WTC11 (cell line): ENCODE results near the gene ZFYVE19. TPM values are rescaled to one million over a fixed set of nuclear protein-coding genes. Genes with fewer than 3 reads are reported as not detected.

Experiments
- ATAC-seq: fragments of 200-7000 bp; cut with Tn5 transposase; 2 replicates; pipeline ENCODE4 v1.10.0; 2021; ENCODE audit warnings: mild to moderate bottlenecking, moderate library complexity
- CTCF ChIA-PET: fragments of 300-600 bp; sonication (Branson Sonifier 250); formaldehyde crosslinking; loops from one replicate; lab custom pipeline; 2021; ENCODE audit warnings: antibody characterized with exemption; lab: Charles Lee
- POLR2A ChIA-PET: fragments of 350-600 bp; sonication (Branson Sonifier 250); formaldehyde crosslinking; loops from one replicate; lab custom pipeline; 2021; ENCODE audit warnings: antibody characterized with exemption; lab: Charles Lee
- DNase-seq: peaks from one replicate; pipeline ENCODE4 v3.0.0; 2021; ENCODE audit warnings: low spot score
- H3K27ac Mint-ChIP-seq: 2 replicates; pipeline ENCODE4 v1.8.0; 2021; ENCODE audit warnings: mixed read lengths
- H3K27me3 Mint-ChIP-seq: 2 replicates; pipeline ENCODE4 v1.8.0; 2021; ENCODE audit warnings: low read depth, mild to moderate bottlenecking, moderate library complexity, mixed read lengths
- H3K36me3 Mint-ChIP-seq: 2 replicates; pipeline ENCODE4 v1.8.0; 2021; ENCODE audit warnings: mixed read lengths
- H3K4me1 Mint-ChIP-seq: 2 replicates; pipeline ENCODE4 v1.8.0; 2022; ENCODE audit warnings: mixed read lengths
- H3K4me3 Mint-ChIP-seq: 2 replicates; pipeline ENCODE4 v1.8.0; 2021; ENCODE audit warnings: mild to moderate bottlenecking, moderate library complexity, mixed read lengths
- H3K9me3 Mint-ChIP-seq: 2 replicates; pipeline ENCODE4 v1.8.0; 2021; ENCODE audit warnings: mixed read lengths
- AFF4 ChIP-seq: sonication (generic); formaldehyde crosslinking; IDR thresholded peaks from 2 replicates; pipeline ENCODE4 v1.8.1; 2023; ENCODE audit warnings: mild to moderate bottlenecking, missing genetic modification reagents, borderline replicate concordance
- CREB1 ChIP-seq: sonication (generic); formaldehyde crosslinking; IDR thresholded peaks from 2 replicates; pipeline ENCODE4 v1.8.0; 2023; ENCODE audit warnings: mild to moderate bottlenecking, missing genetic modification reagents
- E2F5 ChIP-seq: sonication (generic); formaldehyde crosslinking; IDR thresholded peaks from 2 replicates; pipeline ENCODE4 v1.8.1; 2022; ENCODE audit warnings: mild to moderate bottlenecking, moderate library complexity, missing genetic modification reagents
- ELF4 ChIP-seq: sonication (generic); formaldehyde crosslinking; IDR thresholded peaks from 2 replicates; pipeline ENCODE4 v1.8.1; 2022; ENCODE audit warnings: low read depth, mild to moderate bottlenecking, moderate library complexity, missing genetic modification reagents
- ESRRA ChIP-seq: sonication (generic); formaldehyde crosslinking; IDR thresholded peaks from 2 replicates; pipeline ENCODE4 v1.8.1; 2022; ENCODE audit warnings: mild to moderate bottlenecking, missing genetic modification reagents, borderline replicate concordance
- FOXP1 ChIP-seq: sonication (generic); formaldehyde crosslinking; IDR thresholded peaks from 2 replicates; pipeline ENCODE4 v1.8.0; 2022; ENCODE audit warnings: missing genetic modification reagents, mild to moderate bottlenecking, moderate library complexity, borderline replicate concordance
- GABPB1 ChIP-seq: sonication (generic); formaldehyde crosslinking; IDR thresholded peaks from 2 replicates; pipeline ENCODE4 v1.8.1; 2023; ENCODE audit warnings: mild to moderate bottlenecking, missing genetic modification reagents
- HMGA2 ChIP-seq: fragments of 250-450 bp; sonication (Bioruptor Pico); IDR thresholded peaks from 2 replicates; pipeline ENCODE4 v1.4.0; 2021; ENCODE audit warnings: mild to moderate bottlenecking, moderate library complexity
- OVOL2 ChIP-seq: fragments of 250-450 bp; sonication (Bioruptor Pico); IDR thresholded peaks from 2 replicates; pipeline ENCODE4 v1.9.0; 2021; ENCODE audit warnings: mild to moderate bottlenecking, borderline replicate concordance
- PREB ChIP-seq: sonication (generic); formaldehyde crosslinking; IDR thresholded peaks from 2 replicates; pipeline ENCODE4 v1.8.1; 2022; ENCODE audit warnings: mild to moderate bottlenecking, missing genetic modification reagents, moderate library complexity, borderline replicate concordance
- SOX15 ChIP-seq: fragments of 250-450 bp; sonication (Bioruptor Pico); IDR thresholded peaks from 2 replicates; pipeline ENCODE4 v1.9.0; 2021; ENCODE audit warnings: mild to moderate bottlenecking
- TCF7 ChIP-seq: sonication (generic); formaldehyde crosslinking; IDR thresholded peaks from 2 replicates; pipeline ENCODE4 v1.8.0; 2022; ENCODE audit warnings: mild to moderate bottlenecking, low read depth, missing genetic modification reagents, moderate library complexity
- TP53 ChIP-seq: sonication (generic); formaldehyde crosslinking; IDR thresholded peaks from 2 replicates; pipeline ENCODE4 v1.8.1; 2023; ENCODE audit warnings: mild to moderate bottlenecking, missing genetic modification reagents
- ZBTB21 ChIP-seq: sonication (generic); formaldehyde crosslinking; IDR thresholded peaks from 2 replicates; pipeline ENCODE4 v1.8.1; 2023; ENCODE audit warnings: mild to moderate bottlenecking, missing genetic modification reagents, borderline replicate concordance
- ZNF121 ChIP-seq: sonication (generic); formaldehyde crosslinking; IDR thresholded peaks from 2 replicates; pipeline ENCODE4 v1.8.0; 2023; ENCODE audit warnings: missing genetic modification reagents
- ZNF138 ChIP-seq: sonication (generic); formaldehyde crosslinking; conservative IDR thresholded peaks from 2 replicates; pipeline ENCODE4 v1.8.1; 2022; ENCODE audit warnings: mild to moderate bottlenecking, moderate library complexity, missing genetic modification reagents
- ZNF396 ChIP-seq: fragments of 250-450 bp; sonication (Bioruptor Pico); IDR thresholded peaks from 2 replicates; pipeline ENCODE4 v1.8.0; 2021; ENCODE audit warnings: mild to moderate bottlenecking, moderate library complexity, borderline replicate concordance
- total RNA-seq: library from RNA; stranded (reverse); gene quantifications from 3 replicates; pipeline ENCODE4 v1.2.3, GENCODE V29; 2021
- TF ChIP-seq, protein P1 (sequence below): sonication (generic); formaldehyde crosslinking; IDR thresholded peaks from 2 replicates; pipeline ENCODE4 v1.8.1; 2022; ENCODE audit warnings: low read depth, missing genetic modification reagents, borderline replicate concordance
- TF ChIP-seq, protein P2 (sequence below): fragments of 200-600 bp; IDR thresholded peaks from 2 replicates; pipeline ENCODE4 v1.8.0; 2022; ENCODE audit warnings: antibody characterized with exemption

Gene ZFYVE19
- total RNA-seq, 1 experiment from 2014 or later, result 18.9 TPM

- TF ChIP-seq ZBTB21 (CRISPR knock-in tag) (no peak), TP53 (CRISPR knock-in tag) (no peak), E2F5 (CRISPR knock-in tag) (no peak), PREB (CRISPR knock-in tag) (no peak)
- TF ChIP-seq, all 79 proteins: peak for 0
Observed at GRCh38 chr15:40815042-40815698, 8.3 kb downstream of the ZFYVE19 start (continued).

- H3K4me3 Mint-ChIP-seq, result no peak overlapping the region
- no peaks in the 10 kb centered on the region for H3K4me1 Mint-ChIP-seq
- no peaks in the 10 kb centered on the region for H3K9me3 Mint-ChIP-seq
- no peak for ATAC-seq
- no peak for DNase-seq
- TF ChIP-seq ELF4 (CRISPR knock-in tag), result no peak
- no peak for TF ChIP-seq CREB1
- no peak for TF ChIP-seq TCF7 (CRISPR knock-in tag)
- TF ChIP-seq SOX15, result no peak
- TF ChIP-seq ZNF138 (CRISPR knock-in tag), result no peak
- no peak for TF ChIP-seq HMGA2 (CRISPR knock-in tag)
- TF ChIP-seq ZNF396 (CRISPR knock-in tag), result no peak
- no peak for TF ChIP-seq GABPB1 (CRISPR knock-in tag)
- TF ChIP-seq, protein P1, sequence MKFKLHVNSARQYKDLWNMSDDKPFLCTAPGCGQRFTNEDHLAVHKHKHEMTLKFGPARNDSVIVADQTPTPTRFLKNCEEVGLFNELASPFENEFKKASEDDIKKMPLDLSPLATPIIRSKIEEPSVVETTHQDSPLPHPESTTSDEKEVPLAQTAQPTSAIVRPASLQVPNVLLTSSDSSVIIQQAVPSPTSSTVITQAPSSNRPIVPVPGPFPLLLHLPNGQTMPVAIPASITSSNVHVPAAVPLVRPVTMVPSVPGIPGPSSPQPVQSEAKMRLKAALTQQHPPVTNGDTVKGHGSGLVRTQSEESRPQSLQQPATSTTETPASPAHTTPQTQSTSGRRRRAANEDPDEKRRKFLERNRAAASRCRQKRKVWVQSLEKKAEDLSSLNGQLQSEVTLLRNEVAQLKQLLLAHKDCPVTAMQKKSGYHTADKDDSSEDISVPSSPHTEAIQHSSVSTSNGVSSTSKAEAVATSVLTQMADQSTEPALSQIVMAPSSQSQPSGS (CRISPR knock-in tag), result no peak
- no peak for TF ChIP-seq ZNF121
- TF ChIP-seq OVOL2, result no peak
- TF ChIP-seq AFF4 (CRISPR knock-in tag), result no peak
- TF ChIP-seq, protein P2, sequence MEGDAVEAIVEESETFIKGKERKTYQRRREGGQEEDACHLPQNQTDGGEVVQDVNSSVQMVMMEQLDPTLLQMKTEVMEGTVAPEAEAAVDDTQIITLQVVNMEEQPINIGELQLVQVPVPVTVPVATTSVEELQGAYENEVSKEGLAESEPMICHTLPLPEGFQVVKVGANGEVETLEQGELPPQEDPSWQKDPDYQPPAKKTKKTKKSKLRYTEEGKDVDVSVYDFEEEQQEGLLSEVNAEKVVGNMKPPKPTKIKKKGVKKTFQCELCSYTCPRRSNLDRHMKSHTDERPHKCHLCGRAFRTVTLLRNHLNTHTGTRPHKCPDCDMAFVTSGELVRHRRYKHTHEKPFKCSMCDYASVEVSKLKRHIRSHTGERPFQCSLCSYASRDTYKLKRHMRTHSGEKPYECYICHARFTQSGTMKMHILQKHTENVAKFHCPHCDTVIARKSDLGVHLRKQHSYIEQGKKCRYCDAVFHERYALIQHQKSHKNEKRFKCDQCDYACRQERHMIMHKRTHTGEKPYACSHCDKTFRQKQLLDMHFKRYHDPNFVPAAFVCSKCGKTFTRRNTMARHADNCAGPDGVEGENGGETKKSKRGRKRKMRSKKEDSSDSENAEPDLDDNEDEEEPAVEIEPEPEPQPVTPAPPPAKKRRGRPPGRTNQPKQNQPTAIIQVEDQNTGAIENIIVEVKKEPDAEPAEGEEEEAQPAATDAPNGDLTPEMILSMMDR, result no peak
- TF ChIP-seq ESRRA (CRISPR knock-in tag), result no peak
- no peak for TF ChIP-seq FOXP1 (CRISPR knock-in tag)
- no peaks in the 10 kb centered on the region for H3K36me3 Mint-ChIP-seq
- CTCF ChIA-PET, result interaction anchor here (1.6 kb wide), 1 partner anchor 39 kb away, joined by 4 read pairs; no protein-coding TSS in a partner anchor
- no peak overlapping the region for H3K27ac Mint-ChIP-seq
- no peaks in the 10 kb centered on the region; the same call in 1 of the 2 replicates for H3K27me3 Mint-ChIP-seq
- POLR2A ChIA-PET, result interaction anchor here (1.2 kb wide), 1 partner anchor 125 kb away, joined by 3 read pairs; no protein-coding TSS in a partner anchor
Observed at GRCh38 chr15:40819048-40819447, 12.2 kb downstream of the ZFYVE19 start.
